Astrocyte (in vitro differentiated cells and primary cell): ENCODE data around the gene ST14. TPM values are rescaled to one million over a fixed set of nuclear protein-coding genes. Genes with fewer than 3 reads are reported as not detected.

ENCODE experiments used
- DNase-seq: peaks from one replicate; pipeline ENCODE4 v3.0.0-alpha.2; 2010; ENCODE audit warnings: low read depth
- FAIRE-seq: peaks from 2 replicates; lab custom pipeline; 2011; peaks lifted over from hg19 to GRCh38; lab: Jason Lieb, UNC
- H2AFZ ChIP-seq: 2 replicates; pipeline ENCODE4 v1.6.0; 2012; ENCODE audit warnings: low read depth, low read length, inconsistent platforms
- H3K27ac ChIP-seq: 2 replicates; pipeline ENCODE4 v1.5.1; 2011; ENCODE audit warnings: low read depth, low read length, inconsistent platforms
- H3K27me3 ChIP-seq: 2 replicates; pipeline ENCODE4 v1.6.0; 2011; ENCODE audit warnings: low read length, inconsistent platforms; ENCODE audit not compliant: insufficient read depth
- H3K36me3 ChIP-seq: 2 replicates; pipeline ENCODE4 v1.5.1; 2011; ENCODE audit warnings: low read length, inconsistent platforms; ENCODE audit not compliant: insufficient read depth
- H3K4me1 ChIP-seq: 2 replicates; pipeline ENCODE4 v1.5.1; 2011; ENCODE audit warnings: low read length, inconsistent platforms; ENCODE audit not compliant: insufficient read depth
- H3K4me2 ChIP-seq: 2 replicates; pipeline ENCODE4 v1.6.0; 2012; ENCODE audit warnings: low read length, inconsistent platforms
- H3K4me3 ChIP-seq: 2 replicates; pipeline ENCODE4 v1.5.1; 2011; ENCODE audit warnings: low read depth, mild to moderate bottlenecking, low read length, inconsistent platforms; ENCODE audit not compliant: insufficient read depth
- H3K79me2 ChIP-seq: 2 replicates; pipeline ENCODE4 v1.6.0; 2012; ENCODE audit warnings: mild to moderate bottlenecking, low read length, inconsistent platforms; ENCODE audit not compliant: insufficient read depth
- H3K9ac ChIP-seq: 2 replicates; pipeline ENCODE4 v1.6.0; 2012; ENCODE audit warnings: mild to moderate bottlenecking, low read length, inconsistent platforms
- H3K9me3 ChIP-seq: 2 replicates; pipeline ENCODE4 v1.5.1; 2012; ENCODE audit warnings: low read depth, mild to moderate bottlenecking, low read length, inconsistent platforms; ENCODE audit not compliant: insufficient read depth
- H4K20me1 ChIP-seq: 2 replicates; pipeline ENCODE4 v1.6.0; 2012; ENCODE audit warnings: low read length, inconsistent platforms; ENCODE audit not compliant: insufficient read depth
- H3K27ac Mint-ChIP-seq: one replicate; pipeline ENCODE4 v1.8.0; 2021; ENCODE audit warnings: mild to moderate bottlenecking, mixed read lengths; ENCODE audit not compliant: unreplicated experiment
- H3K27me3 Mint-ChIP-seq: one replicate; pipeline ENCODE4 v1.8.0; 2021; ENCODE audit warnings: low read depth, mixed read lengths; ENCODE audit not compliant: unreplicated experiment
- H3K36me3 Mint-ChIP-seq: one replicate; pipeline ENCODE4 v1.8.0; 2021; ENCODE audit warnings: low read depth, mixed read lengths; ENCODE audit not compliant: unreplicated experiment
- H3K4me1 Mint-ChIP-seq: one replicate; pipeline ENCODE4 v1.8.0; 2021; ENCODE audit warnings: low read depth, mixed read lengths; ENCODE audit not compliant: unreplicated experiment
- H3K4me3 Mint-ChIP-seq: one replicate; pipeline ENCODE4 v1.8.0; 2021; ENCODE audit warnings: mild to moderate bottlenecking, moderate library complexity, mixed read lengths; ENCODE audit not compliant: unreplicated experiment
- H3K9me3 Mint-ChIP-seq: one replicate; pipeline ENCODE4 v1.8.0; 2021; ENCODE audit warnings: mild to moderate bottlenecking, mixed read lengths; ENCODE audit not compliant: unreplicated experiment
- CTCF ChIP-seq: IDR thresholded peaks from 2 replicates; pipeline ENCODE4 v1.5.1; 2011; ENCODE audit warnings: low read depth, mild to moderate bottlenecking, inconsistent platforms, low read length, moderate library complexity; ENCODE audit not compliant: insufficient read depth
- EZH2 ChIP-seq: IDR thresholded peaks from 2 replicates; pipeline ENCODE4 v1.6.1; 2012; ENCODE audit warnings: mild to moderate bottlenecking, low read length, inconsistent platforms; ENCODE audit not compliant: insufficient read depth
- total RNA-seq: library from RNA; stranded (reverse); gene quantifications from 2 replicates; pipeline ENCODE4 v1.2.1, GENCODE V29; 2021

Gene ST14
- total RNA-seq, 1 donor from 2014 or later = 4.2 TPM

- Histone ChIP-seq H3K36me3 (no peaks in the 10 kb centered on the region), H3K9ac (no peak overlapping the region), H3K4me2 (no peak overlapping the region), H3K4me1 (no peaks in the 10 kb centered on the region), H2AFZ (no peak overlapping the region), H3K9me3 (no peaks in the 10 kb centered on the region), H3K79me2 (no peaks in the 10 kb centered on the region), H3K27ac (no peak overlapping the region), H4K20me1 (no peaks in the 10 kb centered on the region), H3K27me3 (peaks cover 10% of the 10 kb centered on the region), H3K4me3 (no peak overlapping the region)
- peaks cover 4% of the 10 kb centered on the region for H3K27me3 Mint-ChIP-seq
- H3K27ac Mint-ChIP-seq = no peak overlapping the region
- H3K36me3 Mint-ChIP-seq = no peaks in the 10 kb centered on the region
- no peak overlapping the region for H3K4me3 Mint-ChIP-seq
- TF ChIP-seq EZH2 = no peak
- no peak for TF ChIP-seq CTCF
- DNase-seq (no peak), FAIRE-seq (no peak)
- H3K9me3 Mint-ChIP-seq = no peaks in the 10 kb centered on the region
- peaks cover 3% of the 10 kb centered on the region for H3K4me1 Mint-ChIP-seq
These were observed 15.1 kb downstream of the ST14 start for GRCh38 chr11:130174642-130175041.

GRCh38 chr11:130175898-130176297 lies 16.3 kb downstream of the ST14 start:
- Histone ChIP-seq H3K79me2 (no peaks in the 10 kb centered on the region), H3K4me2 (no peak overlapping the region), H3K4me3 (no peak overlapping the region), H3K9me3 (no peaks in the 10 kb centered on the region), H3K36me3 (no peaks in the 10 kb centered on the region), H2AFZ (no peak overlapping the region), H3K4me1 (no peaks in the 10 kb centered on the region), H4K20me1 (no peaks in the 10 kb centered on the region), H3K27me3 (peaks cover 9% of the 10 kb centered on the region), H3K9ac (no peak overlapping the region), H3K27ac (no peak overlapping the region)
- Mint-ChIP-seq H3K4me3 (no peak overlapping the region), H3K4me1 (peaks cover 14% of the 10 kb centered on the region), H3K9me3 (no peaks in the 10 kb centered on the region), H3K27ac (no peak overlapping the region), H3K27me3 (peaks cover 1% of the 10 kb centered on the region), H3K36me3 (no peaks in the 10 kb centered on the region)
- no peak for DNase-seq
- TF ChIP-seq EZH2 = no peak
- no peak for FAIRE-seq

- Mint-ChIP-seq H3K36me3 (no peaks in the 10 kb centered on the region), H3K27ac (no peak overlapping the region), H3K4me1 (peaks cover 24% of the 10 kb centered on the region), H3K9me3 (no peaks in the 10 kb centered on the region), H3K4me3 (no peak overlapping the region), H3K27me3 (peaks cover 1% of the 10 kb centered on the region)
- Histone ChIP-seq H3K4me1 (no peaks in the 10 kb centered on the region), H3K79me2 (no peaks in the 10 kb centered on the region), H3K4me3 (no peak overlapping the region), H3K27me3 (peaks cover 5% of the 10 kb centered on the region), H3K4me2 (no peak overlapping the region), H3K27ac (no peak overlapping the region), H2AFZ (no peak overlapping the region), H3K9me3 (no peaks in the 10 kb centered on the region), H3K36me3 (no peaks in the 10 kb centered on the region), H4K20me1 (no peaks in the 10 kb centered on the region), H3K9ac (no peak overlapping the region)
- TF ChIP-seq CTCF (no peak), EZH2 (no peak)
- DNase-seq = no peak
- FAIRE-seq = no peak
These were observed 18.2 kb downstream of the ST14 start for GRCh38 chr11:130177782-130178181.
